ENCODE results near the gene PSMG3.
"Not testable (repeated sequence)": the region's sequence is repeated elsewhere in the genome, so short reads cannot be mapped to it uniquely, and the experiment has no call there.

Gene PSMG3

DNA sequence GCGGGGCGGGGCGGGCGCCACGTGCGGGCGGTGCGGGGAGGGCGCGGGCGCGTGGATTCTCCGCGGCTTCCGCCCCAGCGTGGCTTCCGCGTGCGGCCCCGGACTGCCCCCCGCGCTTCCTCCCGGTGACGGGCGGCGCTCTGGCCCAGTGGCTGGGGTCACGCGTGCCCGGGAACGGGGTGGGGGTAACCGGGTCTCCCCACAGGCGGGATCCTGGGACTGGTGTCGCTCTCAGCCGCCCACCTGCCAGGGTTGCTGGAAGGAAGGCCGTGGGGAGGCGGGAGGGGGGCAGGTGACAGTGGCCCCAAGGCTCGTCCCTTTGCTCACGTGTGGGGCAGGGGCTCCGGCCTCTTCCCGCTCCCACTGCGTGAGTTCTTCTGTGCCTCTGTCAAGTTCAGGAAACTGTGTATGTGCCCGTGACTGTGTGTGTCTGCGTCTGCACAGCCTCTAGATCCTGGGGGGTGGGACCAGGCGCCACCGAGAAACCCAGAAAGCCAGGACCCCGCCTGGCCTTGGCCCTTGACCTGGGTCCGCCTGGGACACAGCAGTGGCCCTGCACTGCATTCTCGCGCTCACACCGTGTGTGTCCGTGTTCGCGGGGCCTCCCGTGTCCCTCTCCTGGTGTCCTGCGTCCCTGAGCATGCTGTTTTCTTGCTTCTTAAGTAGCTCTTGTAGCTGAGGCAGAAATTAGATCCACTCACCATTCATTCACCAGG, 38.4 kb downstream of the PSMG3 start:
- DNase-seq, result peak; percentile 30

GRCh38 chr7:1530946-1531262, 38.9 kb downstream of the PSMG3 start:
- DNase-seq, result peak; percentile 47

DNA sequence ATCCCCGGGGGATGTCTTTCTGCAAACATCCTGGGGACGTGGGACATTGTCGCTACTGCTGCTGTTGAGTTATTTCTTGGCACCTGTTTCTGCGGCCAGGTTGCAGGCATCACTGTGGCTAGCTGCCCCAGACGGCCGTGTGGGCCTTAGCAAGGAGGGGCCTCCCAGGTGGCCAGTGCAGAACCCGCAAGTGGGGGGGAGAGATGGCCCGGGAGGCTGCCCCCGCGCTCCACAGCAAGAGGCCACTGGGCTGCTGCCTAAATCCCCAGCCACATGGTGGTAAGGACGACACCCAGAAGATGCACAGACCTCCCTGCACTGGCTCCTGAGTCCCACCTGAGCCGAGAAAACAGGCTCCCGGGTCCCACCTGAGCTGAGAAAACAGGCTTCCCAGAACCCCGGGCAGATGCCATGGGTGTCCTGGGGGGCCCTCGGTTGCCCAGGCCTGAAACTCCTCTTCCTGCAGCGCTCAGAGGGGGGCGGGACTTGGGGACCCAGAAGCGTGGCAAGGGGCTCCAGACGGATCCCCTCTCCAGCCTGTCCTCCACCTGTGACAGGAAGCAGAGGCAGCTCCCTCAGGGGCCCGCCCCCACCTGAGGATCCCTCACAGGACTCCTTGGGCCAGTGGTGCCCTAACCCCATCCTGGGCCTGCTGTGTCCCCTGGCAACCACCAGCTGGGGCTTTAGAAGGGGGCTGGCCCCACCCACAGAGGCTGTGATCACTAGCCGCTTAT, 40.3 kb downstream of the PSMG3 start:
- no peak for DNase-seq

- DNase-seq, result no peak
Observed at GRCh38 chr7:1526271-1526754, 43.5 kb downstream of the PSMG3 start.

DNA sequence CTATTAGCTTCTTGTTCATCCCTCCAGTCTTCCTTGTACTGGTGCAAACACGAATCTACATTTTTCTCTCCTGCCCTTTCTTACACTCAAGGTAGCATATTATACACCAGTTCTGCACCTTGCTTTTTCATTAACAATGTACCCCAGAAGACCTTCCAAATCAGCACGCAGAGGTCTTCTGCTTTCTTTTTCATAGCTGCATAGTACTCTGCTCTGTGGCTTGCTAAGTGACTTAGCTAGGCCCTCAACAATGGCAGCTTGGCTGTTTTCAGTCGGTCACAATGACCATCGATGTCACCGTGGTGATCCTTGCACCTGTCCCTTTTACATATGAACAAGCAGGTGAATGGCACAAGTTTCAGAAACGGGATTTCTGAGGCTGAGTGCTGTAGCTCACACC, 44.4 kb downstream of the PSMG3 start:
- DNase-seq, result no peak

- DNase-seq, result no peak
Observed at GRCh38 chr7:1523844-1524243, 46.0 kb downstream of the PSMG3 start.

DNA sequence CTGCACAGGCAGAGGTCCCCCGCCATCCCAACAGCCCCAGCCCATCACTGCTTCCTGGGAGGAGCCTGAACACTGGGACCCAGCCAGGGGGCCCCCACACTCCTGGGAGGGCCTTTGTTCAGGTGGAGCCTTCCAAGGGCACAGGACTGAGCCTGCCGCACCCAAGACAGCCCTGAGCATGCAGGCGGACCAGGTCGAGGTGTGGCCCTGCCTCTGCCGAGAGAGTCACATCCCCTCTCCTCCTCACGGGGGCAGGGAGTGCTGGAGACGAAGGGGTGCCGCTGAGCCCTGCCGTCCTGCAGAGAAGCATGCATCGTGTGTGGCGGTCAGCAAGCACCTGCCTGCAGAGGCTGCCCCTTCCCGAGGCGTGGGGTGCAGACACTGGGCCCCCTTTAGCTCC, 46.6 kb downstream of the PSMG3 start:
- no peak for DNase-seq

DNA sequence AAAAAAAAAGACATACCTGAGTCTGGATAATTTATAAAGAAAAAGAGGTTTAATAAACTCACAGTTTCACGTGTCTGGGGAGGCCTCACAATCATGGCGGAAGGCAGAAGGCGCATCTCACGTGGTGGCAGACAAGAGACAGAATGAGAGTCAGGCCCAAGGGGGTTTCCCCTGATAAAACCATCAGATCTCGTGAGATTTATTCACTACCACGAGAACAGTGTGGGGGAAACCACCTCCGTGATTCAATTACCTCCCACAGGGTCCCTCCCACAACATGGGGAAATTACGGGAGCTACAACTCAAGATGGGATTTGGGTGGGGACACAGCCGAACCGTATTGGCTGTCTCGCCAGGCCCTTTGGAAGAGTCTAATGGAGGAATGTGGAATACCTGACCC, 48.4 kb downstream of the PSMG3 start:
- DNase-seq, result no peak

- DNase-seq, result no peak
Observed at GRCh38 chr7:1520539-1521234, 49.1 kb downstream of the PSMG3 start.

DNA sequence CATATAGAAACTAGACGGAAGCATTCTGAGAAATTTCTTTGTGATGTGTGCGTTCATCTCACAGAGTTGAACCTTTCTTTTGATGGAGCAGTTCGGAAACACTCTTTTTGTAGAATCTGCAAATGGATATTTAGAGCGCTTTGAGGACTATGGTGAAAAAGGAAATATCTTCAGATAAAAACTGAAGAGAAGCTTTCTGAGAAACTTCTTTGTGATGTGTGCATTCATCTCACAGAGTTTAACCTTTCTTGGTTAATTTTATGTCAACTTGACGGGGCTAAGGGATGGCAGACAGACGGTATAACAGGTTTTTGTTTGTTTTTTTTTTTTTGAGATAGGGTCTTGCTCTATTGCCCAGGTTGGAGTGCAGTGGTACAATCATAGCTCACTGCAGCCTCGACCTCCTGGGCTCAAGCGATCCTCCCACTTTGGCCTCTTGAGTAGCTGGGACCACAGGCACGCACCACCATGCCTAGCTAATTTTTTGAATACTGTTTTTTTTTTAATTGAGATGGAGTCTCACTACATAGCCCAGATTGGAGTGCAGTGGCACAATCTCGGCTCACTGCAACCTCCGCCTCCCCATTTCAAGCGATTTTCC, 50.4 kb downstream of the PSMG3 start:
- not testable (repeated sequence) for DNase-seq
